Measurements from ENCODE around the gene ZFYVE19.

Gene ZFYVE19

DNA sequence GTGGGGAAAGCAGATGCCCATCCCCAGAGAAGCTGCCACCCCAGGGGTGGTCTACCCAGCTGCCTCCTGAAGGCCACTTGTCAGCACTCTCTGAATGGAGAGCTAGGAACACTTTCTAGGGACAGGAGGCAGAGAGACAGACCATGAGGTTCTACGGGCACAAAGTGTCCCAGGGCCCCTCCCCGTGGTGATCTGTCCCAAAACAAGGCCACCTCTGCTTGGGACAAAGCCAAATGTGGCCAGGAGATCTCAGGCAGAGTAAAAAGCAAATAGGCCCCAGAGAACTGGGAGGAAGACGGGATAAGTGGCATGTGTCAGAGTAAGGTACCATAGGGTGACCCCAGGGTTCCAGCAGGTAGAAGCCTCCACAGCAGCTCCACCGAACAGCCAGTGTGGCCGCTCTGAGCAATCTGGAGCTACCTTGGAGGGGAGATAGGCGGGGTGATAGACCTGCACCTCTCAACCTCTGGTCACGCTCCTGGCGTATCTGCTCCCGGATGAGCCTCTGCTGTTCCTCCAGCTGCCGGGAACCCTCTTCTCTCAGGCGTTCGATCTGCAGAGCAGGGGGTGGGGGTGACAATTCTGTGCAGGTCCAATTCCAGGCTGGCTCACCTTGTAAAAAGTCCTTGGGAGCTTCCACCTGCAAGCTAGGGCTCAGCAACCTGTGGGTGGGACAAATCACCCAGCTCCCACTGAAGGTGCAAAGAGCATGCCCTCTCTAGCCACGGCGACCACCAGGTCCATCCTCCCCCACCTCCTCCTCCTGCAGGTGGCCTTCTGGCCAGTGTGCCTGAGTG is 31.0 kb upstream of the ZFYVE19 start:
- DNase-seq, result no peak

GRCh38 chr15:40776537-40777141 is 30.2 kb upstream of the ZFYVE19 start:
- peak; percentile 74 for DNase-seq

GRCh38 chr15:40782609-40783227 is 24.2 kb upstream of the ZFYVE19 start:
- DNase-seq, result peak; percentile 30

DNA sequence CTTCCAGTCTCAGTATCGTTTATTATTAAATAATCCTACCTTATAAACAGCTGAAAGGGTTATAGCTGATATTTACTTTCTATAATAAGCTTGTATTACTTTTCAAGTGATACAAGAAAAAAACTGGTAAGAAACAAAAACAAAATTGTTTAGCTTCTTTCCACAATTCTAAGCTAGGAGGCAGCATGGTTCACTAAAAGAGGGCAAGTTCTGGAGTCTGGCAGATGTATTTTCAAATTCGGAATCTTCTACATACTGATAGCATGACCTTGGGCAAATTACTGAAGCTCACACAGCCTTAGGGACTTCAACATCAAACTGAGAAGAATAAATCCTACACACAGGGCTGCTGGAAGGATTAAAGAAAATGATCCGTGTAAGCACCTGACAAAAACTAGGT is 21.7 kb upstream of the ZFYVE19 start:
- no peak for DNase-seq

GRCh38 chr15:40785814-40786213 is 21.1 kb upstream of the ZFYVE19 start:
- DNase-seq, result no peak

GRCh38 chr15:40787344-40787841 is 19.5 kb upstream of the ZFYVE19 start:
- peak; percentile 80 for DNase-seq

DNA sequence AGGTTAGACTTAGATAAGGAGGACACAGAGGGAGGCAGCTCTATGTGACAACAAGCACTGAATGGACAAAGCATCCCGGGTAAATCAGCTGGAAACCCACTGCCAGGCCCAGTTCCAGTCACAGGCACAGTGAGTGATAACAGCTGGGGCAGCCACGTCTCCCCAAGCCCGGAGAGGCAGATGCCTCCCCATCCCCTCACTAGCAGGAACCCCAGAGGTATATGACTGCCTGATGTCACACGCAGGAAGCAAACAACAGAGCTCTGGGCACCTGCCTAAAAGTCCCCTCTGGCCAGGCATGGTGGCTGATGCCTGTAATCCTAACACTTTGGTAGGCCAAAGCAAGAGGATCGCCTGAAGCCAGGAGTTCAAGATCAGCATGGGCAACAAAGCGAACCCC is 18.9 kb upstream of the ZFYVE19 start:
- DNase-seq, result no peak

- DNase-seq, result no peak
These were observed 17.8 kb upstream of the ZFYVE19 start for GRCh38 chr15:40789119-40789518.

DNA sequence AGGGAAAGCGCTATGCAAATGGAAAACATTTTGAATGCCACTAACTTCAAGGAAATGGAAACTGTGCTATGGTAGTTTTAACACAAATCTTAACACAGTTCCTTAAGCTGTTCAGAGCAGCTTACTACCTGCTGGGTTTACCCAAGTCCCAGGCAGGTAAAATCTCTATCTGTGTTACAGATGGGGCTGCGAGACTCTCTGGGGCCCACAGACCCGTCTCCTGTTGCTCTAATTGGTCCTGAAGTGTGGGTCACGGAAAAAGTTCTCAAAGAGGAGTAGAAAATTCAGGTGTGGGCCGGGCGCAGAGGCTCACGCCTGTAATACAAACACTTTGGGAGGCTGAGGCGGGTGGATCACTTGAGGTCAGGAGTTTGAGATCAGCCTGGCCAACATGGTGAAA is 16.9 kb upstream of the ZFYVE19 start:
- no peak for DNase-seq

DNA sequence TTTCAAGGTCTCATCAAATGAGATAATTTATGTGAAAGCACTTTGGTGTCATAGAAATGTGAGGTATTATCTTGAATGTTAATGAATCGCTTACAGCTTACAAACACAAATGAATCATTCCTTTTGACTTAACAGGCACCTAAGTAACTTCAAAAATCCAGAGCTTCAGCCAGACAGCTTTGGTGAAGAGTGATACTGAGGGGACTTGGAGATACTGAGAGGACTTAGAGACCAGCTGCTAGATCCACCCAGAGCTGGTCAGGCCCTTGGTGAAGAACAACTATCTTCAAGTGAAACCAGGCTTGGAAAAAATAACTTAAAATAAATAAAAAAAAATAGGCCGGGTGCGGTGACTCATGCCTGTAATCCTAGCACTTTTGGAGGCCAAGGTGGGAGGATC is 16.2 kb upstream of the ZFYVE19 start:
- DNase-seq, result peak; percentile 19

- no peak for DNase-seq
These were observed 14.5 kb upstream of the ZFYVE19 start for GRCh38 chr15:40792394-40792793.

DNA sequence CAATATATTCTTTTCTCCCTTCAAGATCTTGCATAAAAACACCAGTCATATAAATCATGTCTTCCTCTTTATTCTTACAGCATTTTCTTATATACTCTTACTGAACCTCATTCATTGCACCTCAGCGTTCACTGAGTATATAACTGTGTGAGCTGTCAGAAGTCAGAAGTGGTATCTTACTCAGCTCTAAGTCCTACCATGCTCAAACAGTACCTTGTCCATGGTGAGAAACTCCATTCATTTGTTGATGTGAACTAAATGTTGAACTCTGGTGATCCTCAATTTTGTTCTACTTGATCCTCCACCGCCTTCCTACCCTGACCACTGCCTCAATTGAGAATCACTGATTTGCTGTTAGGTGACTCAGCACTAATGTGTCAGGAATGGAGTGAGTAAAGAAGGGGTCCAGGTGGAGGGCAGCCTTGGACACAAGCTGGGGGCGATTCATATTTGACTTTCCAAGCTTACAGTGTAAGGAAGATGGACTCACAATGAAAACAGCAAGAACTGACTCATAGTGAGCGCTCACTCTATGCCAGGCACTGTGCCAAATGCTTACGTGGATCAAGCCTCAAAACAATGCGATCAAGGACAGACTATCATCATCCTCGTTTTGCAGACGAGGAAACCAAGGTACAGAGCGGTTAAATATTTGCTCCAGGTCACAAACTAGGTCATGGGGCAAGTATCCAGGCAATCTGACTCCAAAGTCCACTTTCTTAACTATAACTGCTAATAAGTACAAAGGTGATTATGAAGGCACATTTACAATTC is 13.5 kb upstream of the ZFYVE19 start:
- peak; percentile 52 for DNase-seq

- DNase-seq, result no peak
These were observed 10.8 kb upstream of the ZFYVE19 start for GRCh38 chr15:40796041-40796440.

- DNase-seq, result no peak
These were observed 10.4 kb upstream of the ZFYVE19 start for GRCh38 chr15:40796512-40796911.

DNA sequence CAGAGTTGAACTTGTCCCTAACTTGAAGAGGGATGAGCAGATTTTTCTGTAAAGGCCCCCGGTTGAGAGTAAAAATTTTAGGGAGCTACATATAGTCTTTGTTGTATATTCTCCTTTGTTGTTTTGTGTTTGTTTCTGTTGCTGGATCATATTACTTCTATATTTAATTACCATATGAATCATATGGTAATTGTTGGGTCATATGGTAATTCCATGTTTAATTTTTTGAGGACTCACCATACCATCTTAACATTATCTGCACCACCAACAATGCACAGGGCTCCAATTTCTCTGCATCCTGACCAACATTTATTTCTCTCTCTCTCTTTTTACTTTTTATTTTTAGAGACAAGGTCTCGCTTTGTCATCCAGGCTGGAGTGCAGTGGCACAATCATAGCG is 7.4 kb upstream of the ZFYVE19 start:
- no peak for DNase-seq

- DNase-seq, result no peak
These were observed 3.8 kb upstream of the ZFYVE19 start for GRCh38 chr15:40803076-40803475.

- no peak for DNase-seq
These were observed 3.2 kb upstream of the ZFYVE19 start for GRCh38 chr15:40803688-40804087.

DNA sequence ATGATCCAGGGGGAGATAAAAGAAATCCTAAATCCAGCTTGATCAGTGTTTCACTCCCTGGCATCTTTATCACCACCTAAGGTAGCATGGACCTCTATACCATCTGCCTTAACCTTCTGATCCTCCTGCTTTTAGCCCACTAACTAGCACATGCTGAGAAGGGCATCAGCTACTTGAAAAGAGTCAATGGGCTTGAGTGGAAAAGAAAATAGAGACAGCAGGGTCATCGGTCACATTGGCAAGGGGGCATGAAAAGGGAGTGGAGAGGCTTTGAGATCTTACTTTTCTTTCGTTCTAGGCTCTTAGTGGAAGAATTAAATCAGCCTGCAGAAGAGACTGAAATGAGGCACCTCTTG is 239 bp upstream of the ZFYVE19 start:
- no peak for DNase-seq

- no peak for DNase-seq
These were observed 1.1 kb downstream of the ZFYVE19 start for GRCh38 chr15:40807888-40808461.

DNA sequence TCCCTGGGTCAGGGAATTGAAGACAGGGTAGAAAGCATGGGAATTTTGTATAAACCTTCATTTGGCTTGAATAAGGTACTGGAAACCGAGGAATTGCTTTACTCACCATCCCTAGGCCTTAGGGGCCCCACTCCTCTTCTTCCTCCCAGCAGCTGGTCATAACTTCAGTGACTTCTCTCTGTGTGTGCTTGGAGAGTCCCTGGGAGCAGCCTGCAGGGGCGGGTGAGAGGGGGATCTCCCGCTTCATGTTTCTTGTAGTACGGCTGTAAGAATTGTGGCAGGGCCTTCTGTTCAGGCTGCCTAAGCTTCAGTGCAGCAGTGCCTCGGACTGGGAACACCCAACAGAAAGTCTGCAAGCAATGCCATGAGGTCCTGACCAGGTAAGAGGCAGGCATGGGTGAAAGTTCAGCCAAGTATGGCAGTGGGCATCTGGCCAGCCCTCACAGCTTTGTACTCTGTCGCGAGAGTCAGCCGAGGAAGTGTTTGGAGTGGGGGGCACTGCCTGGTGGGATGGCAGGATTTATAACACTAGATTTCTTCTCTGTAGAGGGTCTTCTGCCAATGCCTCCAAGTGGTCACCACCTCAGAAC is 2.1 kb downstream of the ZFYVE19 start:
- no peak for DNase-seq

DNA sequence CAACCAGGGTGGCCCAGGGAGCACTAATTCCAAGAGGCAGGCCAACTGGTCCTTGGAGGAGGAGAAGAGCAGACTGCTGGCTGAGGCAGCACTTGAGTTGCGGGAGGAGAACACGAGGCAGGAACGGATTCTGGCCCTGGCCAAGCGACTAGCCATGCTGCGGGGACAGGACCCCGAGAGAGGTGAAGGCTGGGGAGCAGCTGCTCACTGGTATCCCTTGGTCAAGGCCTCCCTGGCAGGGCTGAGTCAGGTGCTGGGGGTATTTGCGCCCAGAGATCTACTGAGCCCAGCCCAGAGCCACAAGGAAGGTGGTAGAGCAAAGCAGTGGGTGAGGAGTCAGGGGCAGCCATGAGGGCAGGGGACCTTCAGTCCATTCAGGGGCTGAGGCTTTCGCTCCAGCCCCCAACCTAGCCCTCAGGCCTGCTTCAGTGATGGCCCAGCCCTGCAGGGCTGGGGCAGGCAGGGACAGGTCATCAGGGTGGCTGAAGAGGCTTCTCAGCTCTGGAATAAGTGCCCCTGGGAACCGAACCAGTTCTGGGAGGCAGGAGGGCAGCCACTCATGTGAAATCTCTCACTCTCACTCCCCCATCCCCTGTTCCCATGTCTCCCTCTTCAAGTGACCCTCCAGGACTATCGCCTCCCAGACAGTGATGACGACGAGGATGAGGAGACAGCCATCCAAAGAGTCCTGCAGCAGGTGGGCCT is 6.0 kb downstream of the ZFYVE19 start:
- DNase-seq, result no peak

All from NCI-H226 (cell line).